DMS 273 (cell line): ENCODE data around the gene SLC25A17.
"Not testable (repeated sequence)": the region's sequence is repeated elsewhere in the genome, so short reads cannot be mapped to it uniquely, and the experiment has no call there.

ENCODE experiments used
- DNase-seq: peaks from one replicate; lab custom pipeline; 2025; ENCODE audit not compliant: unreplicated experiment; lab: John Stamatoyannopoulos, UW

The SLC25A17 gene

GRCh38 chr22:40818747-40819598, at the start of gene SLC25A17:
SLC25A17 (minus strand) TSS chr22:40819346; CDS start chr22:40819248, 98 bp downstream.
- peak; percentile 92 for DNase-seq

- DNase-seq: not testable (repeated sequence)
Measured at GRCh38 chr22:40868379-40868778, 49.2 kb upstream of the SLC25A17 start.

GRCh38 chr22:40867109-40867508, 48.0 kb upstream of the SLC25A17 start:
- no peak for DNase-seq

- DNase-seq: no peak
Measured at GRCh38 chr22:40862537-40862936, 43.4 kb upstream of the SLC25A17 start.

- no peak for DNase-seq
Measured at GRCh38 chr22:40862013-40862412, 42.9 kb upstream of the SLC25A17 start, which contains the start of gene DNAJB7. DNAJB7 (minus strand) TSS chr22:40862113; CDS start chr22:40861994, 119 bp downstream.

- DNase-seq: no peak
Measured at GRCh38 chr22:40857309-40857855, 38.2 kb upstream of the SLC25A17 start.

GRCh38 chr22:40856513-40857308, 37.6 kb upstream of the SLC25A17 start, which contains the start of the genes ST13 and XPNPEP3:
ST13 (minus strand) TSS chr22:40856639; CDS start chr22:40856540, 99 bp downstream.
XPNPEP3 (plus strand) TSS chr22:40857148; CDS start chr22:40857182, 34 bp downstream.
- DNase-seq: peak; percentile 96

GRCh38 chr22:40855979-40856512, 36.9 kb upstream of the SLC25A17 start:
- DNase-seq: peak; percentile 58

GRCh38 chr22:40855071-40855978, 36.2 kb upstream of the SLC25A17 start:
- peak; percentile 42 for DNase-seq

- DNase-seq: peak; percentile 52
Measured at GRCh38 chr22:40853961-40854360, 34.8 kb upstream of the SLC25A17 start.

- DNase-seq: no peak
Measured at GRCh38 chr22:40853333-40853732, 34.2 kb upstream of the SLC25A17 start.

GRCh38 chr22:40845816-40846215, 26.7 kb upstream of the SLC25A17 start:
- DNase-seq: not testable (repeated sequence)

GRCh38 chr22:40844951-40845350, 25.8 kb upstream of the SLC25A17 start:
- DNase-seq: no peak

GRCh38 chr22:40838486-40838885, 19.3 kb upstream of the SLC25A17 start:
- DNase-seq: no peak

GRCh38 chr22:40834619-40835018, 15.5 kb upstream of the SLC25A17 start:
- DNase-seq: no peak

- no peak for DNase-seq
Measured at GRCh38 chr22:40829131-40829530, 10.0 kb upstream of the SLC25A17 start.

GRCh38 chr22:40826984-40827741, 8.0 kb upstream of the SLC25A17 start:
- DNase-seq: no peak

GRCh38 chr22:40826292-40826691, 7.1 kb upstream of the SLC25A17 start:
- not testable (repeated sequence) for DNase-seq

GRCh38 chr22:40823426-40823825, 4.3 kb upstream of the SLC25A17 start:
- no peak for DNase-seq
